AG04449 (cell line): ENCODE measurements around the gene TGM5.
A peak's percentile ranks its signal among the peaks of the same experiment; 100 is the strongest.

ENCODE experiments used
- CTCF ChIA-PET: fragments of 350-600 bp; formaldehyde crosslinking; extraction: SDS; loops from one replicate; lab custom pipeline; 2021; ENCODE audit warnings: antibody characterized with exemption; lab: Yijun Ruan, JAX
- POLR2A ChIA-PET: fragments of 400-600, 350-600 bp; formaldehyde crosslinking; extraction: SDS; loops from one replicate; lab custom pipeline; 2020; ENCODE audit warnings: antibody characterized with exemption, inconsistent platforms; lab: Yijun Ruan, JAX
- DNase-seq: peaks from one replicate; pipeline ENCODE4 v3.0.0-alpha.2; 2010; ENCODE audit warnings: low read depth, low spot score
- H3K4me3 ChIP-seq: 2 replicates; pipeline ENCODE4 v1.5.1; 2011; ENCODE audit warnings: low read depth, mild to moderate bottlenecking, control low read depth, low read length
- CTCF ChIP-seq: IDR thresholded peaks from one replicate; pipeline ENCODE4 v1.5.1; 2011; ENCODE audit warnings: mild to moderate bottlenecking, moderate library complexity, low read length, control low read depth, inconsistent platforms; ENCODE audit not compliant: insufficient read depth; ENCODE audit errors: missing control alignments

The TGM5 gene

DNA sequence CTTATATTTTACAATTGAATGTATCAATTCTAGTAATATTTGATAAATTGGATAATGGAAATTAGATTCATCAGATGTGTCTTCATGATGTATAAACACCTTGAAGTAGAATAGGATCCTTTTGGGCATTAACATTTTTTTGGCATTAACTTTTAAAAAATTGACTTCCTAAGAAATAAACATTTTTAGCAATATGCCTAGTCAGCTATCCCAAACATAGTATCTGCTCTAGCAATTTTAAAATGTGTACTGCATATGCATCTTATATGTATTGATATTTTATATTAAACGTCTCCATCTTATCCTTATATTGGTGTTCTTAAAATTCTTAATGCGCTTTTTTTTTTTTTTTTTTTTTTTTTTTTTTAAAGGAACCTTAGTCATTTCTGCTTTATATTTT, 73.0 kb downstream of the TGM5 start:
- no peak for DNase-seq
- TF ChIP-seq CTCF: no peak
- no peak overlapping the region for H3K4me3 ChIP-seq
- CTCF ChIA-PET: interaction anchor here (1.0 to 7.8 kb wide), 8 partner anchors 7 to 93 kb away, joined by 3 to 114 read pairs (median 6); no protein-coding TSS in a partner anchor
- POLR2A ChIA-PET: no interaction called here

- CTCF ChIA-PET: interaction anchor here (1.2 to 7.8 kb wide), 5 partner anchors 10 to 95 kb away, joined by 3 to 114 read pairs (median 10); no protein-coding TSS in a partner anchor
Observed at GRCh38 chr15:43190178-43190577, 76.5 kb downstream of the TGM5 start.

DNA sequence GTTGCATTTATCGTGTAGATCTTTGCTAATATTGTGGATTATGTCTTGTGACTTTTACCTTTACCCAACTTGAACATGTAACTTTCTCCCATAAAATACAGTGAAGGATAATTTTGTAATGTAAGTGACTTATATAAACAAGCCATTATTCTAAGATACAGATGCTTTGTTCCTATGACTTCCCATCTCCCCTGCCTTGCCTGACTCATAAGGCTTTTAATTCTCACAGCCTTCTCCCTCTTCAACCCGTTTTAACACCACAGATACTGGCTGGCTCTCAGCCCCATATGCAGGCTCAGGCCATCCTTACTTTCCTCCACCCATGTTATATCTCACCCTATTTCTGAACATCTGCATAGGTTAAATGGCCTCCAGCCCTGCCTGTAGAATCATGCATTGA, 77.4 kb downstream of the TGM5 start:
- CTCF ChIA-PET: interaction anchor here (1.2 to 7.8 kb wide), 4 partner anchors 11 to 96 kb away, joined by 5 to 114 read pairs (median 24); no protein-coding TSS in a partner anchor
- H3K4me3 ChIP-seq: no peak overlapping the region
- TF ChIP-seq CTCF: no peak
- POLR2A ChIA-PET: no interaction called here
- no peak for DNase-seq

More at GRCh38 chr15:43190178-43190577, 76.5 kb downstream of the TGM5 start:
- no peak overlapping the region for H3K4me3 ChIP-seq
- DNase-seq: no peak
- POLR2A ChIA-PET: no interaction called here
- TF ChIP-seq CTCF: no peak

- POLR2A ChIA-PET: no interaction called here
- DNase-seq: no peak
- CTCF ChIA-PET: interaction anchor here (0.6 to 5.8 kb wide), 6 partner anchors 8 to 98 kb away, joined by 3 to 63 read pairs (median 15); no protein-coding TSS in a partner anchor
- peak; percentile 61 for TF ChIP-seq CTCF
- no peak overlapping the region for H3K4me3 ChIP-seq
Observed at GRCh38 chr15:43187544-43188155, 79.1 kb downstream of the TGM5 start.

- POLR2A ChIA-PET: no interaction called here
- DNase-seq: no peak
- TF ChIP-seq CTCF: no peak
- CTCF ChIA-PET: interaction anchor here (0.8 to 5.8 kb wide), 13 partner anchors 9 to 100 kb away, joined by 3 to 63 read pairs (median 7); partner anchors contain the start of gene UBR1
- H3K4me3 ChIP-seq: peak overlapping the region; percentile 73
Observed at GRCh38 chr15:43186003-43186353, 80.8 kb downstream of the TGM5 start.

DNA sequence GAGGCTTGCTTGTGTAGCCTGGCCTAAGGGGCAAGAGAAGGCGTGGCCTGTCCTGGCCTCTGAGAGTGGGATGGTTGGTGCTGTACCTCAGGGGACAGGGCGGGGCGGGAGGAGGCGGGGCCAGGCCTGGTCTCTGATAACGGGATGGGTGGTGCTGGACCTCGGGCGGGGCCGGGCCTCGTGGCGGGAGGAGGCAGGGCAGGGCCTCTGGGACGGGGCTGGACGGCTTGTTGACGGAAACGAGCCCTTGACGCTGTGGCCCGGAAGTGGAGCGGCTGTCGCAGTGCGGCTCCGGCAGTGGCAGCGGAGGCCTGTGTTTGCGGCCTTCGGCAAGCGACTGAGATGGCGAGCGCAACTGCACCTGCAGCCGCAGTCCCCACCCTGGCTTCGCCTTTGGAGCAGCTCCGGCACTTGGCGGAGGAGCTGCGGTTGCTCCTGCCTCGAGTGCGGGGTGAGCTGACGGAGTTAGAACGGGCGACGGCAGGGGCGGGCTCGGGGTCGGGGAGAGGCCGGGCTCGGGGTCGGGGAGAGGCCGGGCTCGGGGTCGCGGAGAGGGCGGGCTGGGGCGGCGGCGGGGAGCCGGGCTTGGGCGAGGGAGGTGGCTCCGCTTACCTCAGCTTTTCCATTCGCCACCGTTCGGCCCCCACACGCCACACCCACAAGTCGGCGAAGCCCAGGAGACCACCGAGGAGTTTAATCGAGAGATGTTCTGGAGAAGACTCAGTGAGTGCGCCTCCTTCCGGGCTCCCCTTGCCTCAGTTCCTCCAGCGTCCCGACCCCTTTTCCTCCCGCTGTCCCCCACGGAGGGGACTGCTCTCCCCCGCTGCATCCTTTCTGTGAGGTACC, 81.3 kb downstream of the TGM5 start, which contains the start of gene CCNDBP1:
CCNDBP1 (plus strand) TSS at position 247 of the 846 bp plus-strand sequence; CDS start at position 343, 96 bp downstream.
- ChIA-PET CTCF (interaction anchor here (0.9 to 5.8 kb wide), 8 partner anchors 9 to 101 kb away, joined by 3 to 63 read pairs (median 10); no protein-coding TSS in a partner anchor), POLR2A (no interaction called here)
- peak within 1 kb of the TSS; percentile 73 for H3K4me3 ChIP-seq
- peak; percentile 47 for TF ChIP-seq CTCF
- DNase-seq: no peak
